Kidney capillary endothelial cell (primary cell): ENCODE measurements around the gene GPR107.
A peak's percentile ranks its signal among the peaks of the same experiment; 100 is the strongest.
"Not testable (repeated sequence)": the region's sequence is repeated elsewhere in the genome, so short reads cannot be mapped to it uniquely, and the experiment has no call there.

Source experiments
- DNase-seq: peaks from one replicate; pipeline ENCODE4 v3.0.0-alpha.2; 2018; ENCODE audit warnings: low spot score

Gene GPR107

GRCh38 chr9:130053504-130054324 lies at the start of gene GPR107:
TSS of gene GPR107 (plus strand) at chr9:130053906. CDS start at chr9:130053933, 27 bp downstream.
- DNase-seq: peak; percentile 56

GRCh38 chr9:130003943-130004552 lies 49.7 kb upstream of the GPR107 start:
- DNase-seq: no peak

GRCh38 chr9:130006952-130007351 lies 46.8 kb upstream of the GPR107 start:
- not testable (repeated sequence) for DNase-seq

GRCh38 chr9:130008538-130008937 lies 45.2 kb upstream of the GPR107 start:
- DNase-seq: no peak

- DNase-seq: not testable (repeated sequence)
Observed at GRCh38 chr9:130009546-130009945, 44.2 kb upstream of the GPR107 start.

- DNase-seq: no peak
Observed at GRCh38 chr9:130010151-130010988, 43.3 kb upstream of the GPR107 start.

GRCh38 chr9:130013326-130013725 lies 40.4 kb upstream of the GPR107 start:
- DNase-seq: no peak

GRCh38 chr9:130015353-130016019 lies 38.2 kb upstream of the GPR107 start:
- DNase-seq: no peak

- DNase-seq: no peak
Observed at GRCh38 chr9:130017076-130017475, 36.6 kb upstream of the GPR107 start.

GRCh38 chr9:130017510-130017909 lies 36.2 kb upstream of the GPR107 start:
- DNase-seq: not testable (repeated sequence)

- DNase-seq: no peak
Observed at GRCh38 chr9:130018265-130018664, 35.4 kb upstream of the GPR107 start.

- DNase-seq: no peak
Observed at GRCh38 chr9:130020618-130021017, 33.1 kb upstream of the GPR107 start.

- DNase-seq: no peak
Observed at GRCh38 chr9:130021123-130021522, 32.6 kb upstream of the GPR107 start.

- not testable (repeated sequence) for DNase-seq
Observed at GRCh38 chr9:130021842-130022241, 31.9 kb upstream of the GPR107 start.

- DNase-seq: no peak
Observed at GRCh38 chr9:130022566-130023143, 31.1 kb upstream of the GPR107 start.

GRCh38 chr9:130023144-130023787 lies 30.4 kb upstream of the GPR107 start:
- no peak for DNase-seq

GRCh38 chr9:130023994-130024596 lies 29.6 kb upstream of the GPR107 start:
- DNase-seq: no peak

- DNase-seq: no peak
Observed at GRCh38 chr9:130024597-130024994, 29.1 kb upstream of the GPR107 start.

- no peak for DNase-seq
Observed at GRCh38 chr9:130026583-130027340, 26.9 kb upstream of the GPR107 start.
